ENCODE data around the gene LRP10. TPM values are rescaled to one million over a fixed set of nuclear protein-coding genes. Genes with fewer than 3 reads are reported as not detected.

LRP10 gene
- total RNA-seq = 147 and 218 TPM in 2 replicates

DNA sequence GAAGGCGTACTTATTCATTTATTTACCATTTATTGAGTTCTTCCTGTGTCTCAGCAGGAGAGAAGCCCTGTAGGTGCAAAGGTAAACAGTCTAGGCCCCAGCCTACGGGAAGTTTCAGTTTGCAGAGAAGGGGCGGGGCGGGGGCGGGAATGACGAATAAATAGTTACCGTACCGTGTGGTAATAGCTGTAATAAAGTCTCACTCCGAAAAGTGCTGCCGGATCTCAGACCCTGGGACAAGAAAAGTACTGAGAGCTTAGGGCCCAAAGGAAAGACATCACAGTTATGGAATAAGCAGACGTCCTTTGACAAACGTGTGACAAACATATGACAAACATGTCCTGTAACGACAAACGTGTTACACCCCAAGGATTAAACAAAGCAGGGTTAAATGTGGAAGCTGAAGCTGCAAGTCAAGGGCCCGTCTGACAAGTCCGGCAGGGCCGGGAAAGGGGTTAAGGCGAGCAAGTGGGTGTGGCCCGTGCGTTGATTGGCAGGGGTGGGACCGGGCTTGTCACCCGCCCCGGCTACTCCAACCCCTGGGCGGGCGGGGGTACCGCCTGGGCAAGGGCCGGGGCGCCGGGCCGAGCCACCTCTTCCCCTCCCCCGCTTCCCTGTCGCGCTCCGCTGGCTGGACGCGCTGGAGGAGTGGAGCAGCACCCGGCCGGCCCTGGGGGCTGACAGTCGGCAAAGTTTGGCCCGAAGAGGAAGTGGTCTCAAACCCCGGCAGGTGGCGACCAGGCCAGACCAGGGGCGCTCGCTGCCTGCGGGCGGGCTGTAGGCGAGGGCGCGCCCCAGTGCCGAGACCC is at the start of gene LRP10:
Gene LRP10 (plus strand): TSS at position 517 of the 809 bp plus-strand sequence. CDS start 564 bp downstream, outside the sequence.

DNA sequence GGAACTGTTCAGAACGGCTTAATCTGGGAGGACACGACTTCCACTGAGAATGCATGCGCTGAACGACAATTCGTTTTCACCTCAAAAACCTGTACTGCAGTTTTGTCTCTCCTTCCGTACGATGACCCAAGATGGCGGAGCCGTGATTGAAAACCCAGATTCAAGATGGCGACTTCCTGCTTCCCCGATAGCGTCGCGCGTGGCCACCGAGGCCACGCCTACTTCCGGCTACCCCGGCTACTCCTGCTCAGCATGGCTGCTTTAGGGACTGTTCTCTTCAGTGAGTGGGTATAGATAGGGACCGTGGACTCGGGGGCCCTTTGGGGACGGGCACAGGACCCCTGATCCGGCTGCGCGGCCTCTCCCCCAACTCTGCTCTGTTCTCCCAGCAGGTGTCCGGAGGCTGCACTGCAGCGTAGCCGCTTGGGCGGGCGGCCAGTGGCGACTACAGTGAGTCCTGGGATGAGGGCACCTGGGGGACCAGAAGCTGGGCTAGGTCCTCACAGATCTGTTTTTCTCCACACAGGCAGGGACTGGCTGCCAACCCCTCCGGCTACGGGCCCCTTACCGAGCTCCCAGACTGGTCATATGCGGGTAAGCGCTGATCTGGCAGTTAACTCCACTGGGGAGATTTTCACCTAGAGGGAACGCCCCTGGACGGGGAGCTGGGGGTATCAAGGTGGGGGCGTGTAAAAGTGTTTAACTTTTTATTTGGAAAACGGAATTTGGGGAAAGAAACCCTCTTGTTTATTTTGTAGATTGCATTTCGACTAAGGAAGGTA is 41.7 kb upstream of the LRP10 start, which contains the start of gene MRPL52:
Gene MRPL52 (plus strand): TSS at position 227 of the 782 bp plus-strand sequence. CDS start 26 bp downstream, at position 253.

DNA sequence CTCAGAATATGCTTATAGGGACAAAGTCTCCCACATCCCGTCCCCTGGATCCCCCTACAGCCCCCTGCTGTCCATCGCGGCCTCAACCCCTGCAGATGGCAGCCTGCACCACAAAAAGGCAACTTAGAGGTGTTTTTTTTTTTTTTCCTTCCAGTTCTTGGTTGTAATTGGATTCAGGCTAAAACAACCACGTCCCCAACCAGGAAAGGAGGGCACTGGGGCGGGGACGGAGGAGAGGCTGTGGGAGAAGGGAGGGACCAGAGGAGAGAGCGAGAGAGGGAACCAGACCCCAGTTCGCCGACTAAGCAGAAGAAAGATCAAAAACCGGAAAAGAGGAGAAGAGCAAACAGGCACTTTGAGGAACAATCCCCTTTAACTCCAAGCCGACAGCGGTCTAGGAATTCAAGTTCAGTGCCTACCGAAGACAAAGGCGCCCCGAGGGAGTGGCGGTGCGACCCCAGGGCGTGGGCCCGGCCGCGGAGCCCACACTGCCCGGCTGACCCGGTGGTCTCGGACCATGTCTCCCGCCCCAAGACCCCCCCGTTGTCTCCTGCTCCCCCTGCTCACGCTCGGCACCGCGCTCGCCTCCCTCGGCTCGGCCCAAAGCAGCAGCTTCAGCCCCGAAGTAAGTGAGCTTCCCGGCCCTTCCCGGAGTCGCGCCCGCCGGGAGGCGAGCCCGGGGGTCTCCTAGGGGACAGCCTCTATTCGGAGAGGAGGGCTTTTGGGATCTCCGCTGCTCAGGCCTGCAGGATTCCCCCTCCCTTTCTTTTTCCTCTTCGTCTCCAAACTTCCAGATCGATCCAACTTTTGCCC is 35.0 kb upstream of the LRP10 start, which contains the start of gene MMP14:
Gene MMP14 (plus strand): TSS at position 285 of the 813 bp plus-strand sequence. CDS start 233 bp downstream, at position 518.

GRCh38 chr14:22883173-22883976 is 11.8 kb downstream of the LRP10 start, which contains the start of gene REM2:
REM2 (plus strand) TSS chr14:22883222; CDS start chr14:22883288, 66 bp downstream.

GRCh38 chr14:22918804-22919600 is 47.5 kb downstream of the LRP10 start, which contains the start of gene RBM23:
RBM23 (minus strand) TSS chr14:22919149.

GRCh38 chr14:22929104-22929960 is 57.8 kb downstream of the LRP10 start, which contains the start of gene PRMT5:
PRMT5 (minus strand) TSS chr14:22929376; CDS start chr14:22929361, 15 bp downstream.

Small RNA genes within 50 kb of the gene (small RNA-seq; reads per million reads assigned to genes)
- not detected for gene RF00019 (ENCODE audit: low replicate concordance)

Other genes starting within 250 kb of the LRP10 start
- not detected in 2 replicates for gene OR6J1, start 227.4 kb upstream of the LRP10 start, total RNA-seq
- 56.3 and 101 TPM in 2 replicates for gene OXA1L, start 105.1 kb upstream of the LRP10 start, total RNA-seq
- 7.4 and 26.5 TPM in 2 replicates for gene SLC7A7, start 56.3 kb upstream of the LRP10 start, total RNA-seq
- 35.5 and 42.1 TPM in 2 replicates for gene MRPL52, start 41.9 kb upstream of the LRP10 start, total RNA-seq
- gene MMP14, start 35.2 kb upstream of the LRP10 start, total RNA-seq = 664 and 991 TPM in 2 replicates
- 0.22 TPM in 1 of 2 replicates, not detected in the other for gene REM2, start 11.5 kb downstream of the LRP10 start, total RNA-seq
- gene RBM23, start 47.4 kb downstream of the LRP10 start, total RNA-seq = 109 and 135 TPM in 2 replicates
- 81.0 and 87.8 TPM in 2 replicates for gene PRMT5, start 57.6 kb downstream of the LRP10 start, total RNA-seq
- 19.7 and 32.2 TPM in 2 replicates for gene HAUS4, start 85.3 kb downstream of the LRP10 start, total RNA-seq
- 50.4 and 91.7 TPM in 2 replicates for gene AJUBA, start 110.8 kb downstream of the LRP10 start, total RNA-seq
- 6.2 and 6.6 TPM in 2 replicates for gene C14orf93, start 138.4 kb downstream of the LRP10 start, total RNA-seq
- gene PSMB5, start 163.2 kb downstream of the LRP10 start, total RNA-seq = 156 and 197 TPM in 2 replicates
- not detected in 2 replicates for gene PSMB11, start 170.5 kb downstream of the LRP10 start, total RNA-seq
- 3.1 and 9.2 TPM in 2 replicates for gene CDH24, start 185.8 kb downstream of the LRP10 start, total RNA-seq
- gene ACIN1, start 223.4 kb downstream of the LRP10 start, total RNA-seq = 73.5 and 107 TPM in 2 replicates
- gene C14orf119, start 223.8 kb downstream of the LRP10 start, total RNA-seq = 35.7 and 41.2 TPM in 2 replicates
- gene CIROP, start 233.2 kb downstream of the LRP10 start, total RNA-seq = not detected in 2 replicates
- gene CEBPE, start 247.5 kb downstream of the LRP10 start, total RNA-seq = not detected in 2 replicates

Data from placental pericyte (primary cell).